GM20431 (cell line): Measurements from ENCODE around the gene ATP11C.
"Not testable (repeated sequence)": the region's sequence is repeated elsewhere in the genome, so short reads cannot be mapped to it uniquely, and the experiment has no call there.

ENCODE experiments used
- in situ Hi-C: fragments of 300-500 bp; cut with MseI, MboI; formaldehyde crosslinking; loops from one replicate; pipeline ENCODE4 v1.15.0; 2020; ENCODE audit warnings: low sequenced_read_pairs; ENCODE audit not compliant: unreplicated experiment

The ATP11C gene

GRCh38 chrX:139929876-139930275, 3.0 kb downstream of the ATP11C start:
- in situ Hi-C loops, result no loop called here

GRCh38 chrX:139924696-139925095, 8.2 kb downstream of the ATP11C start:
- in situ Hi-C loops, result no loop called here

GRCh38 chrX:139924069-139924695, 8.7 kb downstream of the ATP11C start:
- in situ Hi-C loops, result no loop called here

GRCh38 chrX:139921142-139921541, 11.7 kb downstream of the ATP11C start:
- in situ Hi-C loops, result not testable (repeated sequence)

- in situ Hi-C loops, result no loop called here
These were observed 12.5 kb downstream of the ATP11C start for GRCh38 chrX:139920316-139920715.

GRCh38 chrX:139914421-139914820, 18.4 kb downstream of the ATP11C start:
- in situ Hi-C loops, result no loop called here

- in situ Hi-C loops, result no loop called here
These were observed 23.1 kb downstream of the ATP11C start for GRCh38 chrX:139909712-139910111.

- in situ Hi-C loops, result no loop called here
These were observed 25.8 kb downstream of the ATP11C start for GRCh38 chrX:139907078-139907477.

- in situ Hi-C loops, result no loop called here
These were observed 27.1 kb downstream of the ATP11C start for GRCh38 chrX:139905743-139906142.

GRCh38 chrX:139905051-139905450, 27.8 kb downstream of the ATP11C start:
- in situ Hi-C loops, result no loop called here

GRCh38 chrX:139903210-139903609, 29.6 kb downstream of the ATP11C start:
- in situ Hi-C loops, result no loop called here

GRCh38 chrX:139902559-139902958, 30.3 kb downstream of the ATP11C start:
- in situ Hi-C loops, result no loop called here

GRCh38 chrX:139898334-139898733, 34.5 kb downstream of the ATP11C start:
- in situ Hi-C loops, result no loop called here

GRCh38 chrX:139892512-139892911, 40.3 kb downstream of the ATP11C start:
- in situ Hi-C loops, result no loop called here

- in situ Hi-C loops, result no loop called here
These were observed 41.7 kb downstream of the ATP11C start for GRCh38 chrX:139890991-139891700.

- in situ Hi-C loops, result no loop called here
These were observed 43.1 kb downstream of the ATP11C start for GRCh38 chrX:139889760-139890159.

- in situ Hi-C loops, result no loop called here
These were observed 48.9 kb downstream of the ATP11C start for GRCh38 chrX:139883984-139884383.

GRCh38 chrX:139882299-139882698, 50.6 kb downstream of the ATP11C start:
- in situ Hi-C loops, result no loop called here

- in situ Hi-C loops, result no loop called here
These were observed 51.3 kb downstream of the ATP11C start for GRCh38 chrX:139881572-139881971.

- in situ Hi-C loops, result no loop called here
These were observed 51.7 kb downstream of the ATP11C start for GRCh38 chrX:139881130-139881529.

GRCh38 chrX:139877710-139878414, 55.0 kb downstream of the ATP11C start:
- in situ Hi-C loops, result no loop called here
